Memory B cell (primary cell): ENCODE data around the gene MAOA.
"Not testable (repeated sequence)": the region's sequence is repeated elsewhere in the genome, so short reads cannot be mapped to it uniquely, and the experiment has no call there.

Experiments
- ATAC-seq: fragments of 150-1000 bp; cut with Tn5 transposase; 2 replicates; pipeline ENCODE4 v1.10.0; 2021; ENCODE audit warnings: low read depth, mild to moderate bottlenecking, moderate library complexity
- DNase-seq, 2 donors: peaks; one replicate each; pipeline ENCODE4 v3.0.0; 2022; ENCODE audit warnings: low spot score in 2 of 2
- H3K27ac Mint-ChIP-seq: one replicate; pipeline ENCODE4 v1.8.0; 2022; ENCODE audit warnings: mild to moderate bottlenecking, moderate library complexity, mixed read lengths
- H3K27me3 Mint-ChIP-seq: one replicate; pipeline ENCODE4 v1.8.0; 2022; ENCODE audit warnings: mixed read lengths
- H3K36me3 Mint-ChIP-seq: one replicate; pipeline ENCODE4 v1.8.0; 2022; ENCODE audit warnings: mild to moderate bottlenecking, mixed read lengths
- H3K4me1 Mint-ChIP-seq: one replicate; pipeline ENCODE4 v1.8.0; 2022; ENCODE audit warnings: mixed read lengths
- H3K4me3 Mint-ChIP-seq: one replicate; pipeline ENCODE4 v1.8.0; 2022; ENCODE audit warnings: mild to moderate bottlenecking, moderate library complexity, mixed read lengths
- H3K9me3 Mint-ChIP-seq: one replicate; pipeline ENCODE4 v1.8.0; 2022; ENCODE audit warnings: mixed read lengths

MAOA gene

GRCh38 chrX:43644124-43644701, 11.9 kb upstream of the MAOA start:
- H3K4me1 Mint-ChIP-seq = peaks cover 4% of the 10 kb centered on the region
- no peak overlapping the region for H3K4me3 Mint-ChIP-seq
- DNase-seq (no peak), ATAC-seq (no peak)
- no peak overlapping the region for H3K27ac Mint-ChIP-seq
- H3K27me3 Mint-ChIP-seq = no peaks in the 10 kb centered on the region
- no peaks in the 10 kb centered on the region for H3K36me3 Mint-ChIP-seq
- no peaks in the 10 kb centered on the region for H3K9me3 Mint-ChIP-seq

GRCh38 chrX:43646800-43647199, 9.3 kb upstream of the MAOA start:
- no peaks in the 10 kb centered on the region for H3K36me3 Mint-ChIP-seq
- no peak overlapping the region for H3K27ac Mint-ChIP-seq
- no peak for ATAC-seq
- no peaks in the 10 kb centered on the region for H3K27me3 Mint-ChIP-seq
- H3K9me3 Mint-ChIP-seq = no peaks in the 10 kb centered on the region
- H3K4me1 Mint-ChIP-seq = peaks cover 4% of the 10 kb centered on the region
- no peak for DNase-seq
- no peak overlapping the region for H3K4me3 Mint-ChIP-seq

GRCh38 chrX:43654431-43655150, 1.5 kb upstream of the MAOA start:
- DNase-seq (peak; percentile 77 to 80), ATAC-seq (peak; percentile 90)
- peak overlapping the region; percentile 96 for H3K27ac Mint-ChIP-seq
- peaks cover 7% of the 10 kb centered on the region for H3K27me3 Mint-ChIP-seq
- no peaks in the 10 kb centered on the region for H3K36me3 Mint-ChIP-seq
- peaks cover 8% of the 10 kb centered on the region for H3K4me1 Mint-ChIP-seq
- H3K9me3 Mint-ChIP-seq = no peaks in the 10 kb centered on the region
- H3K4me3 Mint-ChIP-seq = peak overlapping the region; percentile 97

GRCh38 chrX:43655151-43656004, 721 bp upstream of the MAOA start:
- Mint-ChIP-seq H3K36me3 (no peaks in the 10 kb centered on the region), H3K9me3 (no peaks in the 10 kb centered on the region), H3K27ac (peak overlapping the region; percentile 96), H3K4me3 (peak overlapping the region; percentile 97), H3K27me3 (peaks cover 7% of the 10 kb centered on the region), H3K4me1 (peaks cover 8% of the 10 kb centered on the region)
- peak in 1 of 2 donors; percentile 18 for DNase-seq
- ATAC-seq = no peak

- peaks cover 7% of the 10 kb centered on the region for H3K27me3 Mint-ChIP-seq
Observed at GRCh38 chrX:43657671-43658070, 1.6 kb downstream of the MAOA start.

GRCh38 chrX:43661521-43662240, 5.6 kb downstream of the MAOA start:
- no peaks in the 10 kb centered on the region for H3K36me3 Mint-ChIP-seq
- ATAC-seq = no peak

More at GRCh38 chrX:43657671-43658070, 1.6 kb downstream of the MAOA start:
- Mint-ChIP-seq H3K4me3 (no peak overlapping the region), H3K9me3 (no peaks in the 10 kb centered on the region), H3K36me3 (no peaks in the 10 kb centered on the region), H3K27ac (no peak overlapping the region), H3K4me1 (peaks cover 8% of the 10 kb centered on the region)
- DNase-seq = no peak
- no peak for ATAC-seq

GRCh38 chrX:43663173-43663572, 7.1 kb downstream of the MAOA start:
- no peaks in the 10 kb centered on the region for H3K9me3 Mint-ChIP-seq
- ATAC-seq = no peak
- H3K27ac Mint-ChIP-seq = no peak overlapping the region

More at GRCh38 chrX:43661521-43662240, 5.6 kb downstream of the MAOA start:
- Mint-ChIP-seq H3K27ac (no peak overlapping the region), H3K4me1 (peaks cover 5% of the 10 kb centered on the region), H3K9me3 (no peaks in the 10 kb centered on the region), H3K4me3 (no peak overlapping the region), H3K27me3 (peaks cover 1% of the 10 kb centered on the region)
- DNase-seq = no peak

GRCh38 chrX:43664258-43664657, 8.2 kb downstream of the MAOA start:
- H3K4me3 Mint-ChIP-seq = no peak overlapping the region
- DNase-seq = no peak
- ATAC-seq = no peak
- H3K36me3 Mint-ChIP-seq = no peaks in the 10 kb centered on the region
- H3K27ac Mint-ChIP-seq = no peak overlapping the region
- peaks cover 1% of the 10 kb centered on the region for H3K27me3 Mint-ChIP-seq
- no peaks in the 10 kb centered on the region for H3K9me3 Mint-ChIP-seq
- peaks cover 6% of the 10 kb centered on the region for H3K4me1 Mint-ChIP-seq

More at GRCh38 chrX:43663173-43663572, 7.1 kb downstream of the MAOA start:
- peaks cover 1% of the 10 kb centered on the region for H3K27me3 Mint-ChIP-seq
- DNase-seq = no peak
- H3K36me3 Mint-ChIP-seq = no peaks in the 10 kb centered on the region
- H3K4me1 Mint-ChIP-seq = peaks cover 6% of the 10 kb centered on the region
- H3K4me3 Mint-ChIP-seq = no peak overlapping the region

GRCh38 chrX:43664708-43665107, 8.6 kb downstream of the MAOA start:
- no peak for DNase-seq
- Mint-ChIP-seq H3K4me3 (no peak overlapping the region), H3K36me3 (no peaks in the 10 kb centered on the region), H3K27me3 (peaks cover 1% of the 10 kb centered on the region), H3K4me1 (peaks cover 6% of the 10 kb centered on the region), H3K9me3 (no peaks in the 10 kb centered on the region), H3K27ac (no peak overlapping the region)
- ATAC-seq = no peak

- Mint-ChIP-seq H3K9me3 (no peaks in the 10 kb centered on the region), H3K27me3 (peaks cover 1% of the 10 kb centered on the region), H3K27ac (no peak overlapping the region), H3K4me3 (no peak overlapping the region), H3K36me3 (no peaks in the 10 kb centered on the region), H3K4me1 (peaks cover 6% of the 10 kb centered on the region)
- DNase-seq (no peak), ATAC-seq (no peak)
Observed at GRCh38 chrX:43666311-43666912, 10.3 kb downstream of the MAOA start.

- not testable (repeated sequence) for H3K4me3 Mint-ChIP-seq, H3K27me3 Mint-ChIP-seq, H3K9me3 Mint-ChIP-seq, H3K4me1 Mint-ChIP-seq, ATAC-seq, H3K36me3 Mint-ChIP-seq, DNase-seq, H3K27ac Mint-ChIP-seq
Observed at GRCh38 chrX:43675965-43676628, 20.0 kb downstream of the MAOA start.

- no peaks in the 10 kb centered on the region for H3K4me1 Mint-ChIP-seq
- ATAC-seq (peak; percentile 48), DNase-seq (no peak)
- no peak overlapping the region for H3K27ac Mint-ChIP-seq
- H3K4me3 Mint-ChIP-seq = no peak overlapping the region
- no peaks in the 10 kb centered on the region for H3K9me3 Mint-ChIP-seq
- H3K36me3 Mint-ChIP-seq = no peaks in the 10 kb centered on the region
- peaks cover under 1% of the 10 kb centered on the region for H3K27me3 Mint-ChIP-seq
Observed at GRCh38 chrX:43676971-43677572, 21.0 kb downstream of the MAOA start.

- Mint-ChIP-seq H3K36me3 (no peaks in the 10 kb centered on the region), H3K27ac (no peak overlapping the region), H3K4me3 (no peak overlapping the region), H3K27me3 (peaks cover 3% of the 10 kb centered on the region), H3K9me3 (no peaks in the 10 kb centered on the region), H3K4me1 (no peaks in the 10 kb centered on the region)
- ATAC-seq (no peak), DNase-seq (no peak)
Observed at GRCh38 chrX:43677993-43678392, 21.9 kb downstream of the MAOA start.
